GM18868 (cell line): ENCODE measurements around the gene R3HDM2.
A peak's percentile ranks its signal among the peaks of the same experiment; 100 is the strongest.
"Not testable (repeated sequence)": the region's sequence is repeated elsewhere in the genome, so short reads cannot be mapped to it uniquely, and the experiment has no call there.

Source experiments
- ATAC-seq: cut with Tn5 transposase; IDR thresholded peaks from one replicate; pipeline ENCODE4 v1.9.1; 2021; ENCODE audit warnings: mild to moderate bottlenecking, moderate library complexity; ENCODE audit not compliant: unreplicated experiment

Gene R3HDM2

GRCh38 chr12:57429473-57430111, 1.3 kb downstream of the R3HDM2 start:
- ATAC-seq = no peak

- ATAC-seq = no peak
Observed at GRCh38 chr12:57428965-57429364, 1.9 kb downstream of the R3HDM2 start.

DNA sequence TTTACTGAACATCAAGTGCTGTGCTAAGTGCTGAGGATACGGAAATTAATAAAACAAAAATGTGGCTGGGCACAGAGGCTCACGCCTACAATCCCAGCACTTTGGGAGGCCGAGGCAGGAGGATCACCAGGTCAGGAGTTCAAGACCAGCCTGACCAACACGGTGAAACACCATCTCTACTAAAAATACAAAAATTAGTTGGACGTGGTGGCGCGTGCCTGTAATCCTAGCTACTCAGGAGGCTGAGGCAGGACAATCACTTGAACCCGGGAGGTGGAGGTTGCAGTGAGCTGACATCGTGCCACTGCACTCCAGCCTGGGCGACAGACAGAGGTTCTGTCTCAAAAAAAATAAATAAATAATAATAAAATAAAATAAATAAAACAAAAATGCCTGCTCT, 3.9 kb downstream of the R3HDM2 start:
- not testable (repeated sequence) for ATAC-seq

DNA sequence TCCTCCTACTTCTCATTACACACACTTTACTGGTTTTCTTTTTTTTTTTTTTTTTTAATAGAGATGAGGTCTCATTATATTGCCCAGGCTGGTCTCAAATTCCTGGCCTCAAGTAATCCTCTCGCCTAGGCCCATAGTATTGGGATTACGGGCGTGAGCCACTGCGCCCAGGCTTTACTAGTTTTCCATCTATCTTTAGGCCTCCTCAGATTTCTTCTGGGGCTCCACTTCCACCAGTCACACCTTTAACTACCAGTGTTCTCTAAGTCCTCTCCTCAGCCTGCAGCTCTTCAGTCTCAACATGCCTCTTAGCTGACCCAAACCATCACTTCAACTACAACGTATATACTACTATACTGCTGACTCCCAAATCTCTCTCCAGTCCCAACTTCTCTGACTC, 10.4 kb downstream of the R3HDM2 start:
- no peak for ATAC-seq

DNA sequence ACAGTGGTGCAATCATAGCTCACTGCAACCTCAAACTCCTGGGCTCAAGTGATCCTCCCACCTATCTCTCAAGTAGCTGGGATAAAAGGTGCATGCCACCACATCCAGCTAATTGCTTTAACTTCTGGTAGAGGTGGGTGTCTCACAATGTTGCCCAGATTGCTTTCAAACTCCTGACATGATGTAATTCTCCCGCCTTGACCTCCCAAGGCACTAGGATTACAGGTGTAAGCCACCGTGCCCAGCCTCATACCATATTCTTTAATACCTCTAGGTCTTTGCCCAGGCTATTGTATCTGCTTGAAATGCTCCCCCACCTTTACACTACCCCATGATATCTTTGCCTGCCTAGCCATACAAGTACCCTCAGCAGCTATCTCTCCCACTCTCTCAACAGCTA, 11.3 kb downstream of the R3HDM2 start:
- no peak for ATAC-seq

DNA sequence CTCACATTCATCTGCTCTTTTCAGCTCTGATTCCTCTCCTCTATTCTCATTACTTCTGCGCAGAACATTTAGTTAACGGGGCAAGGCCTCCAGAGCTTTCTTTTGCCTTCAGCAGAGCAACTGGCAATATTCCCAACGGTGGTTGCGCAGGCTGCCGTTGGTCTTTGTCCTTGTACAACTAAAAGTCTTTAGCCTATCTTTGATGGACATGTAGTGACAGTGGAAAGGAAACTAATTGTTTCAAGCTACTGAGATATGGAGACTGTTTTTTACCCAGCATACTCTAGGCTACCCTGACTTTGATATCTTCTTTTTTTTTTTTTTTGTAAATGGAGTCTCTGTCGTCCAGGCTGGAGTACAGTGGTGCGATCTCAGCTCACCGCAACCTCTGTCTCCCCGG, 12.6 kb downstream of the R3HDM2 start:
- ATAC-seq = no peak

DNA sequence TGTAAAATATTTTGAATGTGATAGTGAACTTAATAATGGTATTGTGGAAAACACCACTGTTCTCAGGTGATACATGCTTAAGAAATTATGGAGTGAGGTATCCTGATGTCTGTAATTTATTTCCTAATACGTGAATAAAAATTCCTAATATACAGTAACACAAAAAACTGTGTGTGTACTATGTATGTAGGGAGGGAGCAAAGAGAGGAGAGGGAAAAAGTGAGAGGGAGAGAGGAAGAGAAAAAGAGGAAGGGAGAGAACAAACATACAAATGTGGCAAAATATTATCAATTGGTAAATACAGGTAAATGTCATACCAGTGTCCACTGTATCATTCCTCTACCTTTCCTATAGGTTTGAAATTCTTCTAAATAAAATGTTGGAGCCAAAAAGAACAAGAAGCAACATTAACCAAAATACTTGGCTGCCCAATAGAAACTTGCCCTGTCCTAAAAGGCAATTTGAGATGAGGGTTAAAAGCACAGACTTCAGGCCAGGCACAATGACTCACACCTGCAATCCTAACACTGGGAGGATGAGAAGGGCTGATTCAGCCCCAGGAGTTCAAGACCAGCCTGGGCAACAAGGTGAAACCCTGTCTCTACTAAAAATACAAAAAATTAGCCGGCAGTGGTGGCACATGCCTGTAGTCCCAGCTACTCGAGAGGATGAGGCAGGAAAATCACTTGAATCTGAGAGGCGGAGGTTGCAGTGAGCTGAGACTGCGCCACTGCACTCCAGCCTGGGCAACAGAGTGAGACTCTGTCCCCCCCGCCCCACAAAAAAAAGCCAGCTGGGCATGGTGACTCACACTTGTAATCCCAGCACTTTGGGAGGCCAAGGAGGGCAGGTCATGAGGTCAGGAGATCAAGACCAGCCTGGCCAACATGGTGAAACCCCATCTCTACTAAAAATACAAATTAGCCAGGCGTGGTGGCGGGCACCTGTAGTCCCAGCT, 14.5 kb downstream of the R3HDM2 start:
- no peak for ATAC-seq

DNA sequence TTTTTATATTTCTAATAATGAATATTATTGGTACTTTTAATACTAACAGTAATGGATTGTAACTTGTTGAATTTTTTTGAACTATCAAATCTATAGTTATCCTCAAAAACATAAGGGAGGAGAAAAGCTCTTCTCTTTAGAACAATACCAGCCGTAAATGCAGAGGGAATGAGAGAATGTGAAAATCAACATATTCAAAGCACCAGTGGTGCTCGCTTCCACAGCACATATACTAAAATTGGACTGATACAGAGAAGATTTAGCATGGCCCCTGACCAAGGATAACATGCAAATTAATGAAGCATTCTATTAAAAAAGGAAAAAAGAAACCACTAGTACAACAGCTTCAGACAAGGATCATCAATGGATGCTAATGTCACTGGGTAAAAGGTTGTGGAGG, 15.8 kb downstream of the R3HDM2 start:
- ATAC-seq = no peak

- not testable (repeated sequence) for ATAC-seq
Observed at GRCh38 chr12:57414160-57414559, 16.7 kb downstream of the R3HDM2 start.

GRCh38 chr12:57410534-57410933, 20.3 kb downstream of the R3HDM2 start:
- ATAC-seq = no peak

DNA sequence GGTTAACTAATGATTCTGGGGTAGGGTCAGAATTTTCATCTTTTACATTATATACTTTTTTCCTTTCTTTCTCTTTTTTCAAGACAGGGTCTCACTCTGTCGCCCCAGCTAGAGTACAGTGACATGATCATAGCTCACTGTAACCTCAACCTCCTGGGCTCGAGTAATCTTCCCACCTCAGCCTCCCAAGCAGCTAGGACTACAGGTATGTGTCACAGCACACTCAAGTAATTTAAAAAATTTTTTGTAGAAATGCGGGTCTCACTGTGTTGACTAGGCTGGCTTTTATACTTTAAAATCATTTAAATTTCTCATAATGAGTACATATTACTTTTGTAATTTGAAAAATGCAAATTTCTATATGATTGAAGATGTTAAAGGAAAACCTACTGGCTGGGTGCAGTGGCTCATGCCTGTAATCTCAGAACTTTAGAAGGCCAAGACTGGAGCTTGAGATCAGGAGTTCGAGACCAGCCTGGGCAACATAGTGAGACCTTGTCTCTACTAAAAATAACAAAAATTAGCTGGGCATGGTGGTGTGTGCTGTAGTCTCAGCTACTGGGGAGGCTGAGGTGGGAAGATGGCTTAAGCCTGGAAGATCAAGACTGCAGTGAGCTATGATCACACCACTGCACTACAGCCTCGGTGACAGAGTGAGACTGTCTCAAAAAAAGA, 25.7 kb downstream of the R3HDM2 start:
- ATAC-seq = no peak

DNA sequence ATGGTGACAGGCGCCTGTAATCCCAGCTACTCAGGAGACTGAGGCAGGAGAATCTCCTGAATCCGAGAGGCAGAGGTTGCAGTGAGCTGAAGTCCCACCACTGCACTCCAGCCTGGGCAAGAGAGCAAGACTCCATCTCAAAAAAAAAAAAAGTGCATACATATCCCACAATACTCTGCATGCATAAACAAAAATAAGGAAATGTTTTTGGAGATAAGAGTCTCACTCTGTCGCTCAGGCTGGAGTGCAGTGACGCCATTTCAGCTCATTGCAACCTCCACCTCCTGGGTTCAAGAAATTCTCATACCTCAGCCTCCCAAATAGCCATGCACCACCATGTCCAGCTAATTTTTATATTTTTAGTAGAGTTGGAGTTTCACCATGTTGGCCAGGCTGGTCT, 28.7 kb downstream of the R3HDM2 start:
- ATAC-seq = not testable (repeated sequence)

- no peak for ATAC-seq
Observed at GRCh38 chr12:57401165-57401564, 29.7 kb downstream of the R3HDM2 start.

DNA sequence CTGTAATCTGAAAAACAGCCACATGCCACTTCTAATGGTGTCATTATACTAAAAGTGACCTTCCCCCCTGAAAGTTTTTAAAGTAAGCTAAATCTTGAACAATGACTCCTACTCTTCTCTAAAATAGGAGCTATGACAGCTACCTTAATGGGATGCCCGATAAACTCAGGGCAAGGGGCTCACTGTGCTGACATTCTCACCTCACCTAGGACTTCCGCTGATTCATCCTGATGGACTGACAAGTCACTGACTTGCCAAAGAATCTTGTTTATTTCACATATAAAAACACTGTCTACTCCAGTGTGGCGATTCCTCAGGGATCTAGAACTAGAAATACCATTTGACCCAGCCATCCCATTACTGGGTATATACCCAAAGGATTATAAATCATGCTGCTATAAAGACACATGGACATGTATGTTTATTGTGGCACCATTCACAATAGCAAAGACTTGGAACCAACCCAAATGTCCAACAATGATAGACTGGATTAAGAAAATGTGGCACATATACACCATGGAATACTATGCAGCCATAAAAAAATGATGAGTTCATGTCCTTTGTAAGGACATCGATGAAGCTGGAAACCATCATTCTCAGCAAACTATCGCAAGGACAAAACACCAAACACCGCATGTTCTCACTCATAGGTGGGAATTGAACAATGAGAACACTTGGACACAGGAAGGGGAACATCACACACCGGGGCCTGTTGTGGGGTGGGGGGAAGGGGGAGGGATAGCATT, 31.0 kb downstream of the R3HDM2 start:
- not testable (repeated sequence) for ATAC-seq

- ATAC-seq = no peak
Observed at GRCh38 chr12:57397441-57397840, 33.4 kb downstream of the R3HDM2 start.

GRCh38 chr12:57395121-57395520, 35.7 kb downstream of the R3HDM2 start:
- no peak for ATAC-seq

DNA sequence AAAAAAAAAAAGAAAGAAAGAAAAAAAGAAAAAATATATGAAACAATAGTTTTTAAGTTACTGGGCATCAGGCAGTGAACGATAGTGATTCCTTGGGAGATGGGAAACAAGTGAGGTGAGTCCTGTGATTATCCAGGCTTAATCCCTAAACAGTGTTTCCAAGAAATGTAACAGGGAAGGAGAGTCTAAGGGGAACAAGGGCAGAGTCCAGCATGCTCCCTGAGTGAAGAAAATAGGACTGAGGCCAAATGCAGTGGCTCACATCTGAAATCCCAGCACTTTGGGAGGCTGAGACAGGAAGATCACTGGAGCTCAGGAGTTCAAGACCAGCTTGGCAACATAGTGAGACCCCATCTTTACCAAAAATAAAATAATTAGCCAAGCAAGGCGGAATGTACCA, 40.7 kb downstream of the R3HDM2 start:
- no peak for ATAC-seq

DNA sequence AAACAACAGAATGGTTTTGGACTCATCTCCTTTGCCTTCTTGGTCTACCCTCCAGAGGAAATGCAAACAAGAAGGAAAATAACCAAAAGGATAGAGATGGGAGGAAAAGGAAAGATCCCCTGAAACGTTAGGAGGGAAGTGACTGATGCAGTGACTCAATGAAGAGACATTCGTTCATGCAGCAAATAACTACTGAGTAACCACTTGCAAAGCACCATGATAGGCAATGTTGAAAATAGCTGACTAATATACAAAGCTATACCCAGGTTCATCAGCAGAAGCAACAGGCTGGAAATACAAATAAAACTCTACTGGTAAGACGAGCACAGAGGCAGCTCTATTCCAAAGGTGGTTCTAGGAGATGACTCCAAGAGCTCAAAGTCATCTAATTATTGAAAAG, 41.8 kb downstream of the R3HDM2 start:
- ATAC-seq = no peak

DNA sequence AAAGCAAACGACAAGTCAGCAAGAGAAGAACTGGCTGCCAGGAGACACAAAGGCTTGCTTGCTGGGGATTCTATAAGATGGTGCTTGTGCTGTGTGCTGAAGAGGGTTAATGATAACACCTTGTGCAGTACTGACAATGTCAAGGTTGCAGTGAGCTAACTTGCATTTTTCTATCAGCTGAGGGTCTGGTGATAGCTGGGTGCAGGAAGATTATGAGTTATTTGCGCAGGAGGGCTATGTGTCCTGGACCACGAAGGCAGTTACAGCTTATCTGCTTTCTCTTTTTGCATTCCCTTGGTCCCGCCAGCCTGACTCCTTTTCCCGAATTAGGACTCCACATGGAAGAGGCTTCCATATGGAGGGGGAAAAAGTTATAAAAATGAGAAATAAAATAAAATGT, 42.4 kb downstream of the R3HDM2 start:
- ATAC-seq = no peak

- no peak for ATAC-seq
Observed at GRCh38 chr12:57386187-57386720, 44.6 kb downstream of the R3HDM2 start.

- ATAC-seq = peak; percentile 54
Observed at GRCh38 chr12:57385586-57385985, 45.3 kb downstream of the R3HDM2 start.
